Measurements from ENCODE around the gene IPMK. TPM values are rescaled to one million over a fixed set of nuclear protein-coding genes. Genes with fewer than 3 reads are reported as not detected.
A peak's percentile ranks its signal among the peaks of the same experiment; 100 is the strongest.

IPMK gene
- total RNA-seq, 1 experiment from 2014 or later: 7.2 TPM

DNA sequence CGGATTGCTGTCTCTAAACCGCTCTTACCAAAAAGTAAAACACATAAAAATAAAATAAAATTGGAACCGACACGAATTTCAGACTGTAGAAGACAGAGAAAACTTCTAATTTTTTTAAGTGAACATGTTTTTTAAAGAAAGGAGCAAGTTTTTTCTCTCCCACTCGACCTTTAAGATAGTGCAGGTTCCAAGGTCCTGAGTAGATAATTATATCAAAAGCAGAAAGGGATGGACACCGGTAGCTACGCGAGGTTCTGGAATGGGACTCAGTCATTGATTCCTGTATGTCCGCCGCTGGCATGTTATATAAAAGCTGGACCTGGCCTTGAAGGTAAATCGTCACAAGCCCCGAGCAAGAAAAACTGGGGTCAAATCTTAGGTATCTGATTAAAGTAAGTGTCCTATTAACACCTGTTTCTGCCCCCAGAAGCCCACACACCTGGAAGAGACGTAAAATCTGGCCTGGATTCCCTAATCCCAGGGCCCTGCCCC lies 806 bp upstream of the IPMK start:
- Mint-ChIP-seq H3K4me1 (peaks cover 34 to 43% of the 10 kb centered on the region in 2 experiments), H3K9me3 (no peaks in the 10 kb centered on the region; a peak in 1 of 5 replicates), H3K36me3 (ENCODE audit: insufficient read depth in 1 of 3, low read depth in 3 of 3) (peaks cover 0 to 4% (median 0%) of the 10 kb centered on the region in 3 experiments; a peak in 2 of 7 replicates), H3K4me3 (peak overlapping the region; percentile 90 to 98), H3K27me3 (ENCODE audit: low read depth) (no peaks in the 10 kb centered on the region; the same call in 1 of the 2 replicates), H3K27ac (peak overlapping the region; percentile 71 to 96 (median 81); a peak in 6 of 7 replicates)
- Histone ChIP-seq H3T11ph (ENCODE audit: low read length) (no peak overlapping the region), H3K56ac (ENCODE audit: insufficient read length, low read depth, low read length) (no peak overlapping the region), H4K91ac (ENCODE audit: insufficient read length, low read depth, low read length) (no peak overlapping the region), H4K5ac (ENCODE audit: insufficient read length, low read depth, low read length) (no peak overlapping the region), H3K4ac (ENCODE audit: low read depth, low read length) (no peak overlapping the region), H2BK120ac (ENCODE audit: low read depth, low read length, poor library complexity, severe bottlenecking) (no peak overlapping the region), H3K23ac (ENCODE audit: insufficient read length, low read depth, low read length) (no peak overlapping the region), H3K9me3 (ENCODE audit: control insufficient read depth, low read depth, low read length) (no peaks in the 10 kb centered on the region), H3K79me1 (ENCODE audit: insufficient read depth, low read depth, low read length, poor library complexity, severe bottlenecking) (peaks cover 3% of the 10 kb centered on the region), H3K23me2 (ENCODE audit: insufficient read length, low read depth, low read length, poor library complexity, severe bottlenecking) (peaks cover 14% of the 10 kb centered on the region), H2BK15ac (ENCODE audit: low read depth, low read length) (no peak overlapping the region), H3K14ac (ENCODE audit: insufficient read depth, low read length) (no peak overlapping the region), H3K27ac (ENCODE audit: insufficient read length, low read depth, low read length) (no peak overlapping the region), H4K20me1 (ENCODE audit: control insufficient read depth, insufficient read depth, insufficient read length) (no peaks in the 10 kb centered on the region), H2BK5ac (ENCODE audit: insufficient read length, low read length) (no peak overlapping the region), H2BK20ac (ENCODE audit: low read depth, low read length, poor library complexity, severe bottlenecking) (no peak overlapping the region), H3K18ac (ENCODE audit: insufficient read length, low read depth, low read length) (no peak overlapping the region), H3K4me1 (ENCODE audit: insufficient read depth, low read length) (peaks cover 2% of the 10 kb centered on the region; the same call in 1 of the 2 replicates), H3K27me3 (ENCODE audit: insufficient read depth, low read length) (no peaks in the 10 kb centered on the region), H3K4me2 (ENCODE audit: insufficient read depth, insufficient read length, low read length) (peak overlapping the region; percentile 98), H3K79me2 (ENCODE audit: insufficient read depth, low read length) (peaks cover 10% of the 10 kb centered on the region; the same call in 1 of the 2 replicates), H2AK5ac (ENCODE audit: insufficient read length, low read length) (no peak overlapping the region), H2AFZ (ENCODE audit: low read length) (peak overlapping the region; percentile 79), H3K9ac (ENCODE audit: extremely low read depth, insufficient read length, low read length) (no peak overlapping the region), H4K8ac (replicated peaks; ENCODE audit: insufficient read length, low read depth, low read length) (no peak overlapping the region), H2BK12ac (ENCODE audit: insufficient read length, low read depth, low read length) (no peak overlapping the region)
- TF ChIP-seq, protein P1, sequence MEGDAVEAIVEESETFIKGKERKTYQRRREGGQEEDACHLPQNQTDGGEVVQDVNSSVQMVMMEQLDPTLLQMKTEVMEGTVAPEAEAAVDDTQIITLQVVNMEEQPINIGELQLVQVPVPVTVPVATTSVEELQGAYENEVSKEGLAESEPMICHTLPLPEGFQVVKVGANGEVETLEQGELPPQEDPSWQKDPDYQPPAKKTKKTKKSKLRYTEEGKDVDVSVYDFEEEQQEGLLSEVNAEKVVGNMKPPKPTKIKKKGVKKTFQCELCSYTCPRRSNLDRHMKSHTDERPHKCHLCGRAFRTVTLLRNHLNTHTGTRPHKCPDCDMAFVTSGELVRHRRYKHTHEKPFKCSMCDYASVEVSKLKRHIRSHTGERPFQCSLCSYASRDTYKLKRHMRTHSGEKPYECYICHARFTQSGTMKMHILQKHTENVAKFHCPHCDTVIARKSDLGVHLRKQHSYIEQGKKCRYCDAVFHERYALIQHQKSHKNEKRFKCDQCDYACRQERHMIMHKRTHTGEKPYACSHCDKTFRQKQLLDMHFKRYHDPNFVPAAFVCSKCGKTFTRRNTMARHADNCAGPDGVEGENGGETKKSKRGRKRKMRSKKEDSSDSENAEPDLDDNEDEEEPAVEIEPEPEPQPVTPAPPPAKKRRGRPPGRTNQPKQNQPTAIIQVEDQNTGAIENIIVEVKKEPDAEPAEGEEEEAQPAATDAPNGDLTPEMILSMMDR (conservative IDR thresholded peaks at IDR 0.05): no peak
- no peak for DNase-seq
- no CpG with 5 or more reads among the region's 13 CpGs for WGBS (ENCODE audit: extremely low coverage, insufficient read length, low lambda C conversion rate)
